HG02798 (cell line): Measurements from ENCODE around the gene MOB3B.

Experiments used
- ATAC-seq: cut with Tn5 transposase; IDR thresholded peaks from one replicate; pipeline ENCODE4 v1.9.1; 2021; ENCODE audit warnings: mild to moderate bottlenecking; ENCODE audit not compliant: unreplicated experiment, poor library complexity

MOB3B gene

DNA sequence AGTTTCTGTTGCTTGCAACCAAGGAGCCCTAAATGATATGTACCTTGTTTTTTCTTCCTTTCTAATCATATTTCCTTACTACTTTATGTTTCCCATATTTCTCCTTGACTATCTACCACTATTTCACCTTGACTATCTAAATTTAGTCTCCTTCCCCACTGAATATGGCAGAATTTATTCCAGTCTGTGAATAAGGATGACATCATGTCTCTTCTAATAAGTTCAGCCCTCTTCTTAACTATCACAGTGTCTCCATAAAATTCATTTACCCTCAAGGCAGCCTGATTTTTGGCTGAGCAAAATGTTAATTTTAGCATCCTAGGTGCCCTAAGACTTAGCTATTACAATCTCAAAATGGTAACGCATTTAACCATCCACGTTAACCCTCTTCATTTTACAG lies 133.1 kb downstream of the MOB3B start:
- no peak for ATAC-seq

DNA sequence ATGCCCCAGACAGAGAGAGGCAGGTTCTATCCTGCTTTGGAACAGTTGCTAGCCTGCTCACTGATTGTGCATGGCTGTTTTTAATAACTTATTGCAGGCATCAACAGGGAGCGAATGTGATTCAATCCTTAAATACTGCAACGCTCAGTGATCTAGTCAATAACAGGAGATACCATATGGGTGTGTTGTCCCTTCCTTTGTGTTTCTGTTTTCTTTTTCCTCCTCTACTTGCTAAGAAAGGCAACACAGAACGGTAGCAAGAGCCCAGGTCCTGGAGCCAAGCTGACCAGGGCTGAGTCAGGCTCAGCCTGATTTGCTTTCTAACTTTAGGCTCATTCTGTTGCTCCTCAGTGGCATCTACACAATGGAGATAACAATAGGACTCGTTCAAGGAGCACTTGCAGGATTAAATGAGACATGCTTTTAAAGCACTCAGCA lies 134.1 kb downstream of the MOB3B start:
- ATAC-seq: no peak

DNA sequence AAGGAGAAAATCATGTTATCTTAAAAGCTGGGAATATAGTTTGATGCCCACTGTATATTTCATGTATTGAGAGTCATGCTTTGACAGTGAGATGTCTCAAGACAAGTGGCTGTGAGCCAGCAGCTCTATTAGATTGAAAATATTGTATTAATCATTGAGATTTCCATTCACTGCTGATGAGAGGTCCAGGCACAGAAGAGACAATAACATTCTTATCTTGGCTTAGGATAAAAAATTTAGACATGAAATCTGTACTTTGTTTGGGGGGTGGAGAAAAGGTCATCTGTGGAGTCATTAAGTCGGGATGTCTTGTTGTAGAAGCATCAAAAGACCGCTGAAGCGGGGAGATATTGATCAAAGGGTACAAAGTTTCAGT lies 134.8 kb downstream of the MOB3B start:
- ATAC-seq: no peak

DNA sequence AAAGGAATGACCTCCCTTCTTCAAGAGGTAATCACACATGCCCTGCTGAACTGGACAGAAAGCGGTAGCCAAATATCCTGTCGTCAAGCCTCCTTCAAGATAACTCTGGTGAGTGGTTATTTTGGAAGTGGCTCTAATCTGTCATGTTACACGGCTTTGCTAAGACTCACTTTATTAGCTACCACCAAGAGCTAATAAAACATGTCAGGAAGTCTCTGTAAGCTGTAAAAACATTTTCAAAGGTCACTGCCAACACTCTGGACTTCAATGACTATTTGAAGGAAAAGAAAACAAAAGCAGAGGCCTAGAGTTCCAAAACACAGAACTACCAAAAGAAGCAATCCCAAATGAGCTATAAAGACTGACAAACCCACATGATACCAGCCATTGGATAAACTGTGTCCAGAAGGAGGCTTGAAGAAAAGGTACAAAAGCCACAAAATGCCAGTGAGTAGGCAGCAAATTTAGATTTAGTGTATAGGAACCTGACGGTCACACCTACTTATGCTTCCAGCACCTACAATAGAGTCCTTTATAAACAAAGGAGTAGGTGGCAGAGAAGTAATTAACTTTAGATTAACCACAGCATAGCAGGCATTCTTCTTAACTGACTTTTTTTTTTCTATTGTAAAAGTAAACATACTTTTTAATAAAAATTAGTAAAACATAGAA lies 135.3 kb downstream of the MOB3B start:
- no peak for ATAC-seq

DNA sequence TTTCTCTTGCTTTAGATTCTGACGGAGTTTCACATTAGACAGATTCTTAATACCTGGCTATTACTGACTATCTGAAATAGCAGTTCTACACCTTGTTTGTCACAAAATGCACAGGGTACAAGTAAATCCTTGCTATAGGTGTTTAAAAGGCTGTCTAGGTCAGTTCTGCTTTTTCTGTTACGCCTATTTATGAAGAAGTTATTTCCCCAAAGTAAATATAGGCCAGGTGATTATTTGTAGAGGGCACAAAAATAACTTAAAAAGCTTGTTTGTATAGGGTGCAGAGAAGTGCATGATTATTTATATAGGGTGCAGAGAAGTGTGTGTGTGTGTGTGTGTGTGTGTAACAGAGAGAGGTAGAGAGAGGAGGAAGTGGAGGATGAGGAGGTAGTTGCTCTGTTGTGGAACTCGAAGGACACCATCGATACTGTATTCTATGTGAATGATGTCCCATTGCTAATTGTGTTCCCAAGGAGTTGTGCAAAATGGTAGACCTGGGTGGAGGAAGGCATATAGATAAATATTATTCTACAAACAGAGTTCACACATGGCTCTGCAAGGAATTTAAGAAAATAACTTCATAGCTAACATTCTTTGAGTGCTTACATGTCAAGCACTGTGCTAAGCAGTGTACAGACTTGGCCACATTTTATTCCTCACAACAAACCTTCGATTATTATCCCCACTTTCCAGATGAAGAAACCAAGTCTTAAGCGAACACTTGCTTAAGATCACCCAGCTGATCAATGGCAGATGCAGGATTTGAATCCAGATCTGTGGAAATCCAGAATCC lies 136.4 kb downstream of the MOB3B start:
- ATAC-seq: no peak

DNA sequence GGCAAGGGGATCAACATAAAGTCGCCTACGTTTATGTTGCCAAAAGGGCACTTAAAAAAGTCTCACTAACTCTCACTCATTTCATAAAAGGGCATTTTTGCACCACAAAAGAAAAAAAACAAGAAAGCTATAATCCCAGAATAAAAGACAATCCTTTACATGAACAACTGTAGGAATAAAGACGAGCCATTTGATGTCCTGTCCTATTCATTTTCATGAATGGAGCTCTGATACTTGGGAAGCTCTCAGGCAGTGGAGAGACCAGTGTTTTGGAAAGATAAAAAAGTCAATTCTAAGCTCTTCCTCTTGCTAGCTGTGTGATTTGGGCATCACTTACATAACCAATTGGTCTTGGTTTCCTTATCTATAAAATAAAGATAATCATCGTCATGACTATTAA lies 137.2 kb downstream of the MOB3B start:
- ATAC-seq: no peak

DNA sequence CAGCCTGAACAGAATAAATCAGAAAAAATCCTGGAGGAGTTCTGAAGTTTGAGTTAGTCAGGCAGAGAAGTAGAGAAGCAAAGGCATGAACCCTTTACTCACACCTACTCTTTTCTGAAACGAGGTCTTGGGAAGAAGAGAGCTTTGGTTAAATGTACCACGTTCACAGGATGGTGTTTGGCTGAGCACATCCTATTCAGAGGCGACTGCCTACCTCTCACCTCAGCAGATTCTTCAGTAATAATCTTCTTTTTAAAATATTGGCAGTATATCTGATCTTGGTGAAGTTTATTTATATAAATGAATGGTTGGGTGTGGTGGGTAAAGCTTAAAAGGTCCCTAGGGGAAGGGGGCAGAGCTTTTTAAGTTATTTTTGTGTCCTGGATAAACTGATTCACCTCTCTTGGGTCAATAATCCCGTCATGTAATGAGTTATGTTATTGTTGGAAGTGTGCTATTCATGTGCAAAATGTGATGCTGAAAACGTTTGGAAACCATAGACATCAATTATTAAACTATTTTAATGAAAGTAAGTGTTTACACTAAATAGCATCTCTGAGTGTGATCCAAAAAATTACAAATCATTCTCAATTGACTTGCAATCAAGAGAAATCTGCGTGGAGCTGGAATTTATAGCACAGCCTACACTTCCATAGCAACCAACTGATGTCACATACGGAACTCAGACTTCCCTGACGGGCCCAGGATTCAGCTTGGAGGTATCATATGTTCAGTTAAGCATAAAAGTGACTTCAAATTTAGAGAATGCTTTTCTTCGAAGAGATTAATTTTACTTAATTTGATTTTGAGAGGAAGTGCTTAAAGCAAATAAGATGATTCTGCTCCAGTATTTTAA lies 138.3 kb downstream of the MOB3B start:
- no peak for ATAC-seq

DNA sequence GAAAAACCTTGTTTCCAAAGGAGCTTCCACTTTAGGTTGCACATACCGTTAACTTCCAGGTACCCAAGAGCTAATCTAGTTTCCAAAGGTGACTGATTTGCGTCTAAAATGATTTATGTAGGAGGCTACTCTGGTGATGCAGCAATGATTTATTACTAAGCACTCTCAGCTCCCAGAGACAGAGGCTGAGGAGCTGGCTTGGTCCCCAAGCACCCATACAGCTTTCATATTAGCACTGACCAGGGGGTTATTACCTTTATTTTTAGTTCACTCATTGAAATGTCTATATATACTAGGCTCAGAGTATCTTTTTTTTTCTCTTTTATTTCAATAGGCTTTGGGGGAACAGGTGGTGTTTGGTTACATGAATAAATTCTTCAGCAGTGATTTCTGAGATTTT lies 141.5 kb downstream of the MOB3B start:
- ATAC-seq: no peak

DNA sequence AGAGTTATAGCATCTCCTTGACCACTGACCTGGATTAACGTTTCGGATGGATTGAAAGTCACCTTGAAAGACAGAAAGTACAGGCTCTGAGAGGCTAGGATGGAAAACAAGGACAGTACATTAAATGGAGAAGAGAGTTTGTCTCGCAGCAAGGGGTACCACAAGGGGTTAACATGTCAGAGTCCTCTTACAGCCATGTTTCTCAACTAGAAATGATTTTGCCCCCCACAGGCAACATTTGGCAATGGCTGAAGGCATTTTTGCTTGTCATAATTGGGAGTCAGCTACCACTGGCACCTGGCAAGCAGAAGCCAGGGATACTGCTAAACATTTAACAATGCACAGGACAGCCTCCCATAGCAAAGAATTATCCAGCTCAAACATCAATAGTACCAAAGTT lies 141.9 kb downstream of the MOB3B start:
- no peak for ATAC-seq

DNA sequence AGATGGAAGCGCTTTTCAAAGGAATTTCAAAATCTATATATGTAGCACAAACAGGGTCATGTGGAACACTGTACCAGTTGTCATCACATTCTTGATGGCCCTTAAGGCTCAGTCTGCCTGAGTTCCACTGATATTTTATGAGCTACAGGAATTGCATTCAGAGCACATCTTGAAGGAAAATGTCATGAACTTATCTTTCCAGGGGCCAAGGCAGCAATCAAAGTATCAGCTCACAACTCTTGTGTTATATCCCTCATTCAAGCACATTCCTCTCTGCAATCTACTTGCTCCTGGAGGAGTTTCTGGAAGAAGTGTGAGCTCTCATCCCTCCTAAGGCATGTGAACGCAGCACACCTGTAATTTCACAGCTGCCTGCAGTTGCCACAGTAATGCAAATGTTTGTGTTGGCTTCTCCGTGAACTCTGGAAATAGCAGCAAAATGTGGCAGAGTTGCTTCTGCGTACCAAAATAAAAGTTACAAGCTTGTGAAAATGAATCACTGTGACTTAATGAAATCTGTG lies 143.0 kb downstream of the MOB3B start:
- ATAC-seq: no peak

DNA sequence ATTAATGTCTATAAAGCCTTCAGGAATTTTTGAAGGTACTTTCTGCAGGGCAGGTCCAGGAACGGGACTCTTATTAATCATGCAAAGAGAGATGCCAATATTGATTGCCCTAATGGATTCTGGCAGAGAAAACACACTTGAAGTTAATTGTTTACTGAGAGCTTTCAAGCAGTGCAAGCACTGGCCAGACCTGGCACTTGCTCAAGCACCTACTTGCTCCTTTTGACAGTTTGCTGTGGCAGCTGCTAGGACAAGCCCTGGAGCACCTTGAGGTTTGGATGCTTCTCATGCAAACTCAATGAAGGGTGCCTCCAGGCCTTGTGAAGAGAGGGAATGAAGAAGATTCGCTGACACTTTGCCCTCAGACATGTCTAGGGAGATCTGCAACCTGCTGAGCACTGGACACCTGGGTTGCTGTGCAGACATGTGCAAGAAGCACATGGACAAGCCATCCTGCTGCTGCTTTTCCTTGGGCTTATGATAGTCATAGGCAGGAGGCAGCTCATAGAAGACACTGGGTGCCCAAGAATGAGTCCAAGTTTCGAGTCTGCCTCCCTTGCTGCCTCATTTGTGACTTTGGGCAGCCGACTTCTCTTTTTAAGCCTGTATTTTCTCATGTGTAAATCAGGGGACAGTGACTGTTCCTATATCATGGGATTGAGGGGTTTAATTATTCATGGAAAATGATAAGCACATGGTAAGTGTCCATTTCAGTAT lies 143.8 kb downstream of the MOB3B start:
- ATAC-seq: no peak

DNA sequence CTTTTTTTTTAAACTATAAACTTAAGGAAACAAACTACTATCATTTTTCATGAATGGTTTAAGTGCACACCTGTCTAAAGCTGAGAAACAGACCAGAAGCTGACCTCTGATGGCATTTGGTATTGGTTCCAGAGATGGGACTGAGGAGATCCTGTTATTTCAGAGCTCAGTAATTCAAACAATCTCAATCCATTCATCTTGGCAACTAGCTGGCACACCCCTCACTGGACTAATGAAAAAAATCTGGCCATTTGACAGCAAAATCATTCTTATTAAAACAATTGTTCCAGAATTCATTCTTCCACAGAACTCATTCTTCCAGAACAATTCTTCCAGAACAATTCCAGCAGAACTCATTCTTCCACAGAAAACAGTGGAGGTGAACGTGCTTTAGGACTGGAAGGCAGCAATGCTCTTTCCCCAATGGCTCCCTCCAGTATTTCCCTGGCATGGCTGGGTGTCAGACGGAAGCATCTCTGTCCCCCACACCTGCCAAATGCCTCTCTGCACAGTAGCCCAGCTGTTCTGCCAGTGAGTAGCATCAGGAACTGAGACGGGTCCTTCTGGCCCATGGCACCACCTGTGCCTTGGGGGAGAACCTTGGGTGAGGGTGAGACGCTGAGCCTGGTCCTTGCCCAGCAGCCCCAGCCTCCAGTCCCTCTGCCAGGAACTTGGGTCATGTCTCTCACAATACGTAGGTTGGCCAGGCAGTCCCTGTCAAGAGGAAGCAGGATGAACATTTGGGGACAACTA lies 145.2 kb downstream of the MOB3B start:
- ATAC-seq: no peak

DNA sequence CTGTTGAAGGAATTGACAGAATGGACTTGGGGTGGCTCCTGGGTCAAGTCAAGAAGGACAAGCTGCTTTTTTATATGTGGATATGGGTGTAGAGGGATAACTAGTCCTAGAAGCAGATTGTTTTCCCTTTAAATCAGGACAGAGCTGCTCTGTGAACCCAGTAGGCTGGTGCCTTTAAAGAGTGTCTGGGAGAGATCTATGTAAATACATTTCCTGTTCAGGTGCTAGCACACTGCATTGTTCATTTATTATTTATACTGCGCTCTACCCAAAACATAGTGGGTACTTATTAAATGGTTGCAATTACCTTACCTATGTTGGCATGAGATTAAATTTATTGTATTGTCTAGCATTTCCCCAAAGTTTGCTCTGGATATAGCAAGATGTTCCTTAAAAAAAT lies 146.1 kb downstream of the MOB3B start:
- ATAC-seq: peak; percentile 40

DNA sequence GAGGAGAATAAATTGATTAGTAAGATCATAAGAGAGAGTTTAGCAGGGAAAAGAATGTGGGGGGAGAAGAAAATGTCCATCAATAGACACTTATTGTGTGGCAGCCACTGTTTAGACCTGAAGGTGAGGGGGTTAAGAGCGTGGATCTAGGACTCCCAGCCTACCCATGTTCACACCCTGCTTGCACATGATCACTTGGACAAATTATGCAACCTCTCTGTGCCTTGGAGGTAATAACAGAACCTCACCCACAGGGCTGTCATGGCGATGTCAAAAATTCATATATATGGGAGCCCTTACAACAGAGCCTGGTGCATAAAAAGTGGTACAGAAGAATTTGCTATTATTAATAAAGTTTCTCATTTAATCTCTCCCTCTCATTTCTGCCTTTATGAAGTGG lies 146.6 kb downstream of the MOB3B start:
- ATAC-seq: no peak

DNA sequence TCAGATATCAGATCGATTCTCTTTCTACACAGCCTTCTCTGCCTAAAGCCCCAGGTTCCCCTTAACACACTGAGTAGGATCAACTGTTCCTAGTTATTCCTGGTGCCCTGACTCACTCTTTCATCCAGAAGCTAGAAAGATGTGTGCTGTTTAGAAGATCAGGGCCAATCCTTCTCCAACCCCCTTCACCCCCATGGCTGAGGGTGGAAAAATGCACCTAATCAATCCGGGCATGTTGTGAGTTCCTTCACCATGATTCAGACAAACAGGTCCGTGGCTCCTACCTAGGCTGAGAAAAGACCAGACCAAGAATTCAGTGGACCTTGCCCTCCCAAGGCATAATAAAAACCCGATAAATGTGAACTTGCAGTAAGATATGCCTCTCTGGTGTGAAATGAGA lies 147.3 kb downstream of the MOB3B start:
- ATAC-seq: no peak

DNA sequence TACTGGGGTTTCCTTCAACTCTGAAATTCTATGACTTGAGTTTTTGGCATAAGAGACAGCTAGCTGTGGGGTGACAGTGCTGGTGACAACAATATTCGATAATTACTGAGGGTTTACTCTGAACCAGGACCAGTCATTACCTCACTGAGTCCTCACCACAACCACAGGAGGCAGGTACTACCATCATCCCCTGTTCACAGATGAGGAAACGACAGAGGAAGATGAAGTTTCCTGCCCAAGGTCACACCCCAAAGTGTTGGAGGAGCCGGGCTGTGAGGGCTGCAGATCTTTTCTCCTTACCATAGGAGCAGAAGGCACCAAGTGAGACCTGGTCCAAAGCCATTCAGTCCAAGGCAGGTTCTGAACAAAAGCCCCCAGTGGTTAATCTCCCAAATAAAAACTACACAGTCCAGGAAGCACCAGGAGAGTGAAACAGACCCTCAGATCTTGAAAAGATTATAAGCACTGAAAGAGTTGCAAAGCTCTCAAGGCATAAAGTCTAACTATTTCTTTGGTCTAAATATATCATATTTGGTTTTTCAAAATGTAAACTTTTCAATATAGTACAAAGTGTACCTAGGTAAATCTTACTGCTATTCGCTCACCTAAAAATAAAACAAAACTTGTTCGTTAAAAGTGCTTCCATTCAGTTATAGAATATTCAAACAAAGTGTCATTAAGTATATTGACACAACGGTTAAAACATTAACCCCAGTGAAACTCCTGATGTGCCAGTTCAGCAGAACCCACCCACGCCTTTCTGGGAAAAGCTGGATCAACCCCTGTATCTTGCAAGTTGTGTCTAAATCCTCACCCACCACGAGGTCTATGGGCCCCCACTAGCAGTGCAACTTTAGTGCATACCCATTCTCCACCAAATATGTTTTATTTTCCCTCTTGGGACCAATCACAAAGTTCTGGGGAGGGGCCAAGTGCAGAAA lies 150.0 kb downstream of the MOB3B start:
- peak; percentile 22 for ATAC-seq

DNA sequence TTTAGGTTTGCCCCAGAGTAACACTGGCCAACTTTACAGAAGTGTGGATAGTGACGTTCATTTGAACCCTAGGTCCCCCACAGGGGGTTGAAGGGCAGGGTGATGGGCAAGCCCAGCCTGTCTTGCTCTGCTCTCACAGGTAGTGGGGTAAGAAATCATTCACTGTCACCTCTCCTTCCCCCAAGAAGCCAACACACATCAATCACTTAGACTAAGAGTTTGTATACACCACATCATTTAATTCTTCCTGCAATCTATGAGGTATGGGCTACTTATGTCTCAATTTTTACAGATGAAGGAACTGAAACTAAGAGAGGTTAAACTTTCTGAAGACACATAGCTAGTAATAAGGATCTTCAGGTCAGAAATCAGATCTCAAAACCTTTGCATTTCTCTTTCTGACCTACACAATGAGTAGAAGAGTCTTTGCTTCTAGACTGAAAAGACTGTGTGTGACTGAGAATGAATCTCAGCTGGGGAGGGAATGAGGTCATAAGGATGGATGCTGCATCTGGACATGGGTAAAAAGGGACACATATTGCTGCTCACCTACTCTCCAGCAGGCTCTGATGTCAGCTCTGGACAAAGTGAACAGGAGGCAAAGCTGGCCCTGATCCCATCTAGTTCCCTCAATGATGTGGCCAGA lies 151.7 kb downstream of the MOB3B start:
- peak; percentile 83 for ATAC-seq
